ENCODE data around the gene NRG2. TPM values are rescaled to one million over a fixed set of nuclear protein-coding genes. Genes with fewer than 3 reads are reported as not detected.

Gene NRG2
- total and polyA plus RNA-seq, 2 experiments from 2014 or later, result 0.37 to 1.3 TPM

- H3K9me2 ChIP-seq (ENCODE audit: insufficient read depth), result no peaks in the 10 kb centered on the region
- H2AFZ ChIP-seq, result no peak overlapping the region
- no peak overlapping the region for H3K4me2 ChIP-seq
- ATAC-seq (no peak), DNase-seq (ENCODE audit: low spot score) (no peak)
- peaks cover 9% of the 10 kb centered on the region for H4K20me1 ChIP-seq (replicated peaks; ENCODE audit: insufficient read depth)
- H3K27ac Mint-ChIP-seq, result no peak overlapping the region
- H3K4me3 Mint-ChIP-seq, result no peak overlapping the region
- H3K27ac ChIP-seq (ENCODE audit: low read depth), result no peak overlapping the region
- H3K27me3 Mint-ChIP-seq (ENCODE audit: insufficient read depth, low read depth, poor library complexity), result peaks cover 51% of the 10 kb centered on the region
- H3K9me3 Mint-ChIP-seq, result no peaks in the 10 kb centered on the region
- peaks cover 12% of the 10 kb centered on the region for H3K4me1 ChIP-seq (ENCODE audit: insufficient read depth)
- no peak for TF ChIP-seq ETS1 (IDR thresholded peaks at IDR 0.05)
- no peak for TF ChIP-seq EZH2phosphoT487 (IDR thresholded peaks at IDR 0.05; ENCODE audit: unreplicated experiment)
- no peak for TF ChIP-seq JUNB (IDR thresholded peaks at IDR 0.05; ENCODE audit: unreplicated experiment)
- TF ChIP-seq CREB1 (CRISPR knock-in tag; IDR thresholded peaks at IDR 0.05; ENCODE audit: low read depth), result no peak
- no peak for TF ChIP-seq ZNF331 (CRISPR knock-in tag; IDR thresholded peaks at IDR 0.05; ENCODE audit: low read depth)
- TF ChIP-seq CTCF (conservative IDR thresholded peaks at IDR 0.05; ENCODE audit: low read depth in 2 of 2), result no peak
- no peak for TF ChIP-seq NANOG (IDR thresholded peaks at IDR 0.05; ENCODE audit: borderline replicate concordance)
- no peak for TF ChIP-seq REST (IDR thresholded peaks at IDR 0.05; ENCODE audit: unreplicated experiment)
- no peak for TF ChIP-seq POLR2AphosphoS5 (IDR thresholded peaks at IDR 0.05; ENCODE audit: low read depth)
- TF ChIP-seq ZNF462 (CRISPR knock-in tag; IDR thresholded peaks at IDR 0.05), result no peak
- no peak for TF ChIP-seq ZNF114 (CRISPR knock-in tag; IDR thresholded peaks at IDR 0.05)
- TF ChIP-seq EZH2 (IDR thresholded peaks at IDR 0.05; ENCODE audit: low read depth, unreplicated experiment), result no peak
- TF ChIP-seq STAT1 (IDR thresholded peaks at IDR 0.05; ENCODE audit: unreplicated experiment), result no peak
- H3K79me2 ChIP-seq (replicated peaks; ENCODE audit: insufficient read depth), result no peaks in the 10 kb centered on the region
- H3K36me3 ChIP-seq (ENCODE audit: insufficient read depth), result no peaks in the 10 kb centered on the region
- no peaks in the 10 kb centered on the region for H3K36me3 Mint-ChIP-seq (ENCODE audit: low read depth)
- H3F3A ChIP-seq (replicated peaks; ENCODE audit: low read depth), result 0 out of 2 replicates have a peak, but pooled peaks cover 4% of the 10 kb centered on the region
- H3K27me3 ChIP-seq (ENCODE audit: insufficient read depth), result peaks cover 73% of the 10 kb centered on the region
- H3K4me1 Mint-ChIP-seq, result peaks cover 11% of the 10 kb centered on the region
- no peak overlapping the region for H3K4me3 ChIP-seq
Measured at GRCh38 chr5:139900546-139901250, 142.4 kb downstream of the NRG2 start.

Measured in GM23338 (cell line).